ENCODE data around the gene KRT77.

- TF ChIP-seq POLR2AphosphoS5 (IDR thresholded peaks at IDR 0.05; ENCODE audit: low read depth, low read length) (no peak), TAF1 (IDR thresholded peaks at IDR 0.05; ENCODE audit: borderline replicate concordance, insufficient read depth, low read length) (no peak), REST (IDR thresholded peaks at IDR 0.05; ENCODE audit: insufficient read depth in 1 of 2, low read depth in 2 of 2, low read length in 2 of 2) (no peak)
Observed at GRCh38 chr12:52662918-52663229, 40.5 kb downstream of the KRT77 start.
